Retinal pigment epithelial cell (primary cell): ENCODE data around the gene CA9.

Source experiments
- DNase-seq: peaks from one replicate; pipeline ENCODE4 v3.0.0-alpha.2; 2010; ENCODE audit warnings: low read depth
- H3K4me3 ChIP-seq: 2 replicates; pipeline ENCODE4 v1.5.1; 2011; ENCODE audit warnings: mild to moderate bottlenecking, low read length, control low read depth, moderate library complexity
- TF ChIP-seq, protein P1 (sequence below): conservative IDR thresholded peaks from 2 replicates; pipeline ENCODE4 v1.5.1; 2011; ENCODE audit warnings: low read depth, low read length, control low read depth, inconsistent platforms

The CA9 gene

DNA sequence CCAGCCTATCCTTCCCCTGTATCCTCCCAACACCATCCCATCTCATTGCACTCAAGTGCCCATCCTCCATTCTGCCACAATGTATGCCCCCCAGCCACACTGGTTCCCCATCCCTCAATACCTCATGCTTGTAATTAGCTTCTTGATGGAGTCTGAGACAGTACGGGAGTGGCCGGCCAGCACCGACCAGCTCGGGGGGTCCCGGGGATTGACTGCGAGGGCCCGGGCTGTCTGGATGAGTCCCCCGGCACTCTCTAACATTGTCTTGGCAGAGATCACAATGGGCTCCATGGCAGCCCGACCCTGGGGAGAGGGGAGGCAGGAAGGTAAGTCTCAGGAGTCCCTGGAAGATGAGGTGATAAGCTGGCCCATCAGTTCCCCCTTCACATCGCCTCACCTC, 33.2 kb downstream of the CA9 start:
- TF ChIP-seq, protein P1, sequence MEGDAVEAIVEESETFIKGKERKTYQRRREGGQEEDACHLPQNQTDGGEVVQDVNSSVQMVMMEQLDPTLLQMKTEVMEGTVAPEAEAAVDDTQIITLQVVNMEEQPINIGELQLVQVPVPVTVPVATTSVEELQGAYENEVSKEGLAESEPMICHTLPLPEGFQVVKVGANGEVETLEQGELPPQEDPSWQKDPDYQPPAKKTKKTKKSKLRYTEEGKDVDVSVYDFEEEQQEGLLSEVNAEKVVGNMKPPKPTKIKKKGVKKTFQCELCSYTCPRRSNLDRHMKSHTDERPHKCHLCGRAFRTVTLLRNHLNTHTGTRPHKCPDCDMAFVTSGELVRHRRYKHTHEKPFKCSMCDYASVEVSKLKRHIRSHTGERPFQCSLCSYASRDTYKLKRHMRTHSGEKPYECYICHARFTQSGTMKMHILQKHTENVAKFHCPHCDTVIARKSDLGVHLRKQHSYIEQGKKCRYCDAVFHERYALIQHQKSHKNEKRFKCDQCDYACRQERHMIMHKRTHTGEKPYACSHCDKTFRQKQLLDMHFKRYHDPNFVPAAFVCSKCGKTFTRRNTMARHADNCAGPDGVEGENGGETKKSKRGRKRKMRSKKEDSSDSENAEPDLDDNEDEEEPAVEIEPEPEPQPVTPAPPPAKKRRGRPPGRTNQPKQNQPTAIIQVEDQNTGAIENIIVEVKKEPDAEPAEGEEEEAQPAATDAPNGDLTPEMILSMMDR, result no peak
- H3K4me3 ChIP-seq, result no peak overlapping the region
- no peak for DNase-seq

DNA sequence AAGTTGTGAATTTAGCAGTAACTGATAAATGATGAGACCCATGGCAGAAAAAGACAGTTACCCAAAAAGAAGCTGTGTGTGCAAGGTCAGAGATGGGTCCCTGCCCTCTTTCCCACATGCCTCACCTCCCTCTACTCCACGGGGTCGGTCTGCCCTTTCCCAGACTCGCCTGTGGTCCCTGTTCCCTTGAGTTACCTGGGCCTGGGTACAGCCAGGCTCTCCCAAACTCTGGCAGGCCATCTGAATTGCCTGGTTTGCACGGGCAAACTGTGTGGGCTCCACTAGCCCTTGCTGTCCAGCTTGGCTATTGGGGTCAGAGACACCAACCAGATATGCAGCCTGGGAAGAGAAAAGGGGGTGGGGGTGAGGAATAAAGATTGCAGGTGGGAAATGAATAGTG, 34.4 kb downstream of the CA9 start:
- TF ChIP-seq, protein P1, result no peak
- no peak overlapping the region for H3K4me3 ChIP-seq
- DNase-seq, result no peak

DNA sequence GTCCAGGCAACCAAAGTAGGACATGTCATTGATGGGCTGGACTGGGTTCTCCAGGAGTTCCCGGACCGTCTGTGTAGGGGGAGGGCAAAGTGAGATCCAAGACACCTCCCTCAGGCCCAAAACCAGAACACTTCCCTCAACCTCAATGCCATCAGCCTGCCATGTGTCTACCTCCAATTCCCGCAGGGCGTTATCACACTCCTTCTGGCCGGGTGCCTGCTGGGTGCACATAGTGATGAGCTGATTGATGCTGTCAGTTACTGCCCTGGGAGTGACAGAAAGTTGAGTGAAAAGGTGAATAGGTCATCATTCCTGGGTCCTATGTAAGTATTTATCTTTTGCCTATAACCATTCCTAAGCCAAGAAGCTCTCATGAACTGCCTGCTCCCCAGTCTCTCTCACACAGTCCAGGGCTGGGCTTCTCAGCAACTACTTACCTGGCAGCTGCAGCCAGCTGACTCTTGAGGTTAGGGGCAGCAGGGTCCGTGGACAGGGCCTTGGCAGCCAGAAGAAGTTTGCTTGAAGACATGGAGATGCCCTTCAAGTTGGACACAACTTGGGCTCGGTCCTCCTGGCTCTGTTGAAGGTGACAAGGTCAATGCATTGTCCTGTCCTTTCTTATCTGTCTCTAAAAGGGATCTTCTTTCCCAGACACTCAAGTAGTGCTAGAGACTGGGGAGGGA, 37.2 kb downstream of the CA9 start:
- no peak overlapping the region for H3K4me3 ChIP-seq
- DNase-seq, result no peak
- TF ChIP-seq, protein P1, result no peak

DNA sequence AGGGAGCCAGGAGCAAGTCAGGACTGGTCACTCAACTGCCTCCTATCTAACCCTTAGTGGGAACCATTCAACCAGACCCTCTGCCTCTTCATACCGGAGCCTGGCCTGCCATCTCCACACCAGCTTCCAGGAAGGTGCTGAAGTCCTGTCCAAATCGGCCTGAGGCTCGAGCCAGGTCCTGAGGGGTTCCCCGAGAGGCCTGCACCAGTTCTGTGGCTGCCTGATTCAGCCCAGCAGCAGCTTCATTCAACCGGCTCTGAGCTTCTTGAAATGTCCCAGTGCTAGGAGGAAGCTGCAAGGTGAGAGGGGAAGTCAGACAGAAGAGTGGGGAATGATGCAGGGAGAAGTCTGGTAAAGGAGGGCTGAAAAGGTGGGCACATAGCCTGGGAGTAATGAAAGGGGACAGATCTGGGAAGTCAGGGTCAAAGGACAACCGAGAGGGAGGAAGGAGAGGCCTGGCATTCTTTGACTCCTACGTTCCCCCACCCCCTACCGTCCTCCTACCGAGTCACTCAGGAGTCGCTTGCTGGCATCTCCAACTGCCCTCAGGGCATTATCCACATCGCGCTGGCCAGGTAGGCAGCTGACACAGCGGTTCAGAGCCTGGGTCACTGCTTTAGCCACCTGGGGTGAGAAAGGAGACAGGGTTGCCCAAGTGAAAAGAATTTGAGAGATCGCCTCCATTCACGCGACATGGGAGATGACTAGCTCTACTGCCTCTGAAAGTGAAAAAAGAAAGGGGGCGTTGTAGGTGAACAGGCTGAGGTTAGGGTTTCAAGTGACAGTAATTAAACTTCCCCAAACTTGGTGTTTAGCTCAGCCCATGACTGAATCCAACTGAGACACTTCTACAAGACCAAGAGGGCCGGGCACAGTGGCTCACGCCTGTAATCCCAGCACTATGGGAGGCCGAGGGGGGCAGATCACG, 38.0 kb downstream of the CA9 start:
- TF ChIP-seq, protein P1, result no peak
- no peak overlapping the region for H3K4me3 ChIP-seq

DNA sequence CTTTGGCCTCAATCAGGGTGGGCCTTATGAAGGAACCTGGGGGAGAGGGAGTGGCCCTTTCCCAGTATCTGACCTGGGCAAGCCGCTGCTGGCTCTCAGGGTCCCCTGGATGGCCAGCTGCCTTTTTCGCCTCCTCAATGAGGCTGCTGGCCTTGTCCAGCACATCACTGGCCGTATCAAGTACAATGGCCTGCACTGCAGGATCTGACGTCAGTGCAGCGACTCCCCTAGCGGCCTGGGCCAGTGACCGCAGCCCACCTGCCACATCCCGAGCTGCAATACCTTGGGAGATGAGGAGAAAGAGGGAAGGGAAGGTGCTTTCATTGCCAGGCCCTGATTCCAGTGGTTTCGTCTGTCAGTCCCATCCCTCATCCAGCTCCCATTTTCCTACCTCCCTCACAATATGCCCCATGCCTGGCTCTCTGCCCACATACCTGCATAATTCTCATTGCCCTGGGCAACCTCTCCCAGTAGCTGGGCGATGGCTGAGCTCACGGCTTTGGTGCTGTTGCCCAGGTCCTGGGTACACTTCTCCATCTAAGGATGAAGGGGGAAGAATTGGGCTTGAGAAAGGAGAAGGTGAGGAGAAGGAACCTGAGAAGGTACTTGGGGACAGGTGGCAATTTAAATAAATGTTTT, 39.2 kb downstream of the CA9 start:
- H3K4me3 ChIP-seq, result no peak overlapping the region
- no peak for DNase-seq
- TF ChIP-seq, protein P1, result no peak

More for the DNA sequence above, 38.0 kb downstream of the CA9 start:
- no peak for DNase-seq

DNA sequence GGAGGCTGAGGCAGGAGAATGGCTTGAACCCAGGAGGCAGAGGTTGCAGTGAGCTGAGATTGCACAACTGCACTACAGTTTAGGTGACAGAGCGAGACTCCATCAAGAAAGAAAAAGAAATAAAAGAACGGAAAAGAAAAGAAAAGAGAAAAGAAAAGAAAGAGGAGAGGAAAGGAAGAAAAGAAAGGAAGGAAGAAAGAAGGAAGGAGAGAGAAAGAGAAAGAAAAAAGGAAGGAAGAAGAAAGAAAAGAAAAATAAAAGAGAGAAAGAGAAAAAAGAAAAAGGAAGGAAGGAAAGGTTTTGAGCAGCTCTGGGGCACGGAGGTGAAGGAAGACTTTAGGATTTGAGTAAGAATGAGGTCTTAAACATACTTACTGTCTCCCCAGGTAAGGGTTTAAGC, 39.9 kb downstream of the CA9 start:
- TF ChIP-seq, protein P1, result no peak
- H3K4me3 ChIP-seq, result no peak overlapping the region
- DNase-seq, result no peak
